HepG2 (cell line): Measurements from ENCODE around the gene CUL5. TPM values are rescaled to one million over a fixed set of nuclear protein-coding genes. Genes with fewer than 3 reads are reported as not detected.

ENCODE experiments used
- ARNT2 ChIP-seq: sonication (generic); formaldehyde crosslinking; IDR thresholded peaks from 2 replicates; pipeline ENCODE4 v1.8.0; 2022; ENCODE audit warnings: mild to moderate bottlenecking, low read depth, missing genetic modification reagents, moderate library complexity
- ARNTL ChIP-seq: sonication (generic); formaldehyde crosslinking; IDR thresholded peaks from 2 replicates; pipeline ENCODE4 v1.4.0; 2020; ENCODE audit warnings: mild to moderate bottlenecking, missing genetic modification reagents
- CAMTA2 ChIP-seq: sonication (generic); formaldehyde crosslinking; IDR thresholded peaks from 2 replicates; pipeline ENCODE4 v1.4.0; 2020; ENCODE audit warnings: mild to moderate bottlenecking, missing genetic modification reagents, borderline replicate concordance
- DZIP1 ChIP-seq: sonication (generic); formaldehyde crosslinking; IDR thresholded peaks from 2 replicates; pipeline ENCODE4 v1.5.0; 2020; ENCODE audit warnings: mild to moderate bottlenecking, missing genetic modification reagents
- GATA4 ChIP-seq: sonication (generic); IDR thresholded peaks from 2 replicates; pipeline ENCODE4 v1.6.1; 2016; ENCODE audit warnings: antibody characterized with exemption, low read depth, borderline replicate concordance
- HMG20B ChIP-seq: conservative IDR thresholded peaks from 2 replicates; pipeline ENCODE4 v1.6.1; 2016; ENCODE audit warnings: missing genetic modification reagents, missing compliant biosample characterization
- KDM5B ChIP-seq: sonication (generic); formaldehyde crosslinking; IDR thresholded peaks from 2 replicates; pipeline ENCODE4 v1.4.0; 2020; ENCODE audit warnings: missing genetic modification reagents, mild to moderate bottlenecking, borderline replicate concordance
- NFE2 ChIP-seq: sonication (generic); formaldehyde crosslinking; IDR thresholded peaks from 2 replicates; pipeline ENCODE4 v1.4.0; 2020; ENCODE audit warnings: missing genetic modification reagents
- PHF8 ChIP-seq: sonication (generic); formaldehyde crosslinking; IDR thresholded peaks from 2 replicates; pipeline ENCODE4 v1.5.0; 2020; ENCODE audit warnings: missing genetic modification reagents
- RARG ChIP-seq: sonication (generic); formaldehyde crosslinking; IDR thresholded peaks from 2 replicates; pipeline ENCODE4 v1.4.0; 2020; ENCODE audit warnings: low read depth, mild to moderate bottlenecking, missing genetic modification reagents
- RORA ChIP-seq: sonication (generic); formaldehyde crosslinking; IDR thresholded peaks from 2 replicates; pipeline ENCODE4 v1.5.0; 2020; ENCODE audit warnings: mild to moderate bottlenecking, missing genetic modification reagents, moderate library complexity
- SOX6 ChIP-seq, 2 experiments: fragments of 450-650 bp in 1 of 2; sonication (generic) in 1 of 2; formaldehyde crosslinking in 1 of 2; IDR thresholded peaks; 2 replicates each; pipeline versions ENCODE4 v1.4.0 to v1.6.1; 2017 to 2020; ENCODE audit warnings: antibody characterized with exemption in 1 of 2, mild to moderate bottlenecking in 1 of 2, missing genetic modification reagents in 1 of 2
- ZNF121 ChIP-seq: sonication (generic); formaldehyde crosslinking; IDR thresholded peaks from 2 replicates; pipeline ENCODE4 v1.5.0; 2020; ENCODE audit warnings: mild to moderate bottlenecking, missing genetic modification reagents
- ZSCAN29 ChIP-seq: sonication (generic); formaldehyde crosslinking; conservative IDR thresholded peaks from 2 replicates; pipeline ENCODE4 v1.4.0; 2020; ENCODE audit warnings: mild to moderate bottlenecking, missing genetic modification reagents
- polyA plus RNA-seq, 8 experiments: library from polyadenylated mRNA; depleted of rRNA in 3 of 8; stranded (reverse) in 7 of 8; unstranded in 1 of 8; fragments of >200 nt; fragmentation: Illumina TruSeq in 4 of 8; extraction: Trizol in 4 of 8; gene quantifications; 2 replicates each; pipeline versions ENCODE4 v1.2.1 to v1.2.3, GENCODE V29; 2011 to 2016; ENCODE audit warnings: low read depth in 4 of 8, missing spikeins in 1 of 8, mixed read lengths in 1 of 8; ENCODE audit not compliant: insufficient read depth in 1 of 8
- total RNA-seq, 5 experiments: library from RNA; depleted of rRNA; stranded (reverse); fragments of >200 nt; fragmentation: Illumina TruSeq; extraction: Trizol; gene quantifications; 2 replicates each; pipeline ENCODE4 v1.2.3, GENCODE V29; 2016; ENCODE audit warnings: low read depth in 1 of 5
- TF ChIP-seq, protein P1 (sequence below): sonication (generic); formaldehyde crosslinking; IDR thresholded peaks from 2 replicates; pipeline ENCODE4 v1.5.1; 2020; ENCODE audit warnings: mild to moderate bottlenecking, missing genetic modification reagents, borderline replicate concordance
- TF ChIP-seq, protein P2 (sequence below): sonication (generic); formaldehyde crosslinking; IDR thresholded peaks from 2 replicates; pipeline ENCODE4 v1.8.0; 2022; ENCODE audit warnings: missing genetic modification reagents, low read depth, mild to moderate bottlenecking, borderline replicate concordance
- TF ChIP-seq, protein P3 (sequence below): sonication (generic); formaldehyde crosslinking; IDR thresholded peaks from 2 replicates; pipeline ENCODE4 v1.9.0; 2021; ENCODE audit warnings: missing genetic modification reagents, mild to moderate bottlenecking, borderline replicate concordance

Gene CUL5
- total and polyA plus RNA-seq, 2 of the 13 experiments (the other 11 are each of a cell fraction or from before 2014, with no cell fraction given): 7.0 to 24.7 TPM

GRCh38 chr11:108008656-108009496 lies at the start of gene CUL5 (continued):
- TF ChIP-seq, protein P1, sequence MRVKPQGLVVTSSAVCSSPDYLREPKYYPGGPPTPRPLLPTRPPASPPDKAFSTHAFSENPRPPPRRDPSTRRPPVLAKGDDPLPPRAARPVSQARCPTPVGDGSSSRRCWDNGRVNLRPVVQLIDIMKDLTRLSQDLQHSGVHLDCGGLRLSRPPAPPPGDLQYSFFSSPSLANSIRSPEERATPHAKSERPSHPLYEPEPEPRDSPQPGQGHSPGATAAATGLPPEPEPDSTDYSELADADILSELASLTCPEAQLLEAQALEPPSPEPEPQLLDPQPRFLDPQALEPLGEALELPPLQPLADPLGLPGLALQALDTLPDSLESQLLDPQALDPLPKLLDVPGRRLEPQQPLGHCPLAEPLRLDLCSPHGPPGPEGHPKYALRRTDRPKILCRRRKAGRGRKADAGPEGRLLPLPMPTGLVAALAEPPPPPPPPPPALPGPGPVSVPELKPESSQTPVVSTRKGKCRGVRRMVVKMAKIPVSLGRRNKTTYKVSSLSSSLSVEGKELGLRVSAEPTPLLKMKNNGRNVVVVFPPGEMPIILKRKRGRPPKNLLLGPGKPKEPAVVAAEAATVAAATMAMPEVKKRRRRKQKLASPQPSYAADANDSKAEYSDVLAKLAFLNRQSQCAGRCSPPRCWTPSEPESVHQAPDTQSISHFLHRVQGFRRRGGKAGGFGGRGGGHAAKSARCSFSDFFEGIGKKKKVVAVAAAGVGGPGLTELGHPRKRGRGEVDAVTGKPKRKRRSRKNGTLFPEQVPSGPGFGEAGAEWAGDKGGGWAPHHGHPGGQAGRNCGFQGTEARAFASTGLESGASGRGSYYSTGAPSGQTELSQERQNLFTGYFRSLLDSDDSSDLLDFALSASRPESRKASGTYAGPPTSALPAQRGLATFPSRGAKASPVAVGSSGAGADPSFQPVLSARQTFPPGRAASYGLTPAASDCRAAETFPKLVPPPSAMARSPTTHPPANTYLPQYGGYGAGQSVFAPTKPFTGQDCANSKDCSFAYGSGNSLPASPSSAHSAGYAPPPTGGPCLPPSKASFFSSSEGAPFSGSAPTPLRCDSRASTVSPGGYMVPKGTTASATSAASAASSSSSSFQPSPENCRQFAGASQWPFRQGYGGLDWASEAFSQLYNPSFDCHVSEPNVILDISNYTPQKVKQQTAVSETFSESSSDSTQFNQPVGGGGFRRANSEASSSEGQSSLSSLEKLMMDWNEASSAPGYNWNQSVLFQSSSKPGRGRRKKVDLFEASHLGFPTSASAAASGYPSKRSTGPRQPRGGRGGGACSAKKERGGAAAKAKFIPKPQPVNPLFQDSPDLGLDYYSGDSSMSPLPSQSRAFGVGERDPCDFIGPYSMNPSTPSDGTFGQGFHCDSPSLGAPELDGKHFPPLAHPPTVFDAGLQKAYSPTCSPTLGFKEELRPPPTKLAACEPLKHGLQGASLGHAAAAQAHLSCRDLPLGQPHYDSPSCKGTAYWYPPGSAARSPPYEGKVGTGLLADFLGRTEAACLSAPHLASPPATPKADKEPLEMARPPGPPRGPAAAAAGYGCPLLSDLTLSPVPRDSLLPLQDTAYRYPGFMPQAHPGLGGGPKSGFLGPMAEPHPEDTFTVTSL (CRISPR knock-in tag): no peak
- TF ChIP-seq ZNF121 (CRISPR knock-in tag): 0 out of 2 replicates have a peak, but pooled peaks have one; percentile 11
- TF ChIP-seq NFE2 (CRISPR knock-in tag): no peak
- no peak for TF ChIP-seq RARG (CRISPR knock-in tag)
- 0 out of 2 replicates have a peak, but pooled peaks have one; percentile 17 for TF ChIP-seq RORA (CRISPR knock-in tag)
- TF ChIP-seq HMG20B: peak; percentile 49; the same call in 1 of the 2 replicates
- peak; percentile 83; the same call in 1 of the 2 replicates for TF ChIP-seq ZSCAN29 (CRISPR knock-in tag)
- TF ChIP-seq, protein P2, sequence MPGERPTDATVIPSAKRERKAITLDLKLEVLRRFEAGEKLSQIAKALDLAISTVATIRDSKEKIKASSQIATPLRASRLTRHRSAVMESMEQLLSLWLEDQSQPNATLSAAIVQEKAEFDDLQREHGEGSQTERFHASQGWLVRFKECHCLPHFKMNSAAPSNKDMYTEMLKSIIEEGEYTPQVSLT (CRISPR knock-in tag): no peak; the same call in 1 of the 2 replicates
- TF ChIP-seq CAMTA2 (CRISPR knock-in tag): peak; percentile 97
- peak; percentile 67; the same call in 1 of the 2 replicates for TF ChIP-seq GATA4
- TF ChIP-seq ARNT2 (CRISPR knock-in tag): peak; percentile 93; the same call in 1 of the 2 replicates
- TF ChIP-seq KDM5B (CRISPR knock-in tag): peak; percentile 98
- 0 out of 2 replicates have a peak, but pooled peaks have one; percentile 16 for TF ChIP-seq ARNTL (CRISPR knock-in tag)
- TF ChIP-seq DZIP1 (CRISPR knock-in tag): peak; percentile 51; the same call in 1 of the 2 replicates
- TF ChIP-seq SOX6 (IDR thresholded peaks at IDR 0.05): no peak
- TF ChIP-seq SOX6 (CRISPR knock-in tag; IDR thresholded peaks at IDR 0.05): peak; percentile 69
- TF ChIP-seq PHF8 (CRISPR knock-in tag): peak; percentile 100
- TF ChIP-seq, protein P3, sequence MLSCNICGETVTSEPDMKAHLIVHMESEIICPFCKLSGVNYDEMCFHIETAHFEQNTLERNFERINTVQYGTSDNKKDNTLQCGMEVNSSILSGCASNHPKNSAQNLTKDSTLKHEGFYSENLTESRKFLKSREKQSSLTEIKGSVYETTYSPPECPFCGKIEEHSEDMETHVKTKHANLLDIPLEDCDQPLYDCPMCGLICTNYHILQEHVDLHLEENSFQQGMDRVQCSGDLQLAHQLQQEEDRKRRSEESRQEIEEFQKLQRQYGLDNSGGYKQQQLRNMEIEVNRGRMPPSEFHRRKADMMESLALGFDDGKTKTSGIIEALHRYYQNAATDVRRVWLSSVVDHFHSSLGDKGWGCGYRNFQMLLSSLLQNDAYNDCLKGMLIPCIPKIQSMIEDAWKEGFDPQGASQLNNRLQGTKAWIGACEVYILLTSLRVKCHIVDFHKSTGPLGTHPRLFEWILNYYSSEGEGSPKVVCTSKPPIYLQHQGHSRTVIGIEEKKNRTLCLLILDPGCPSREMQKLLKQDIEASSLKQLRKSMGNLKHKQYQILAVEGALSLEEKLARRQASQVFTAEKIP (CRISPR knock-in tag): no peak; the same call in 1 of the 2 replicates
